A549 (cell line): ENCODE results near the gene NEAT1. TPM values are rescaled to one million over a fixed set of nuclear protein-coding genes. Genes with fewer than 3 reads are reported as not detected.

Experiments used
- ATAC-seq, 2 experiments: fragments of 200-7000 bp in 1 of 2; fragments of >200 bp in 1 of 2; cut with Nextera tagmentation in 1 of 2; cut with Tn5 transposase in 1 of 2; 3 replicates each; pipeline versions ENCODE4 v1.8.0 to v1.9.1; 2018 to 2020; ENCODE audit warnings: mild to moderate bottlenecking in 1 of 2, moderate library complexity in 1 of 2
- CTCF ChIA-PET: fragments of 300-600 bp; sonication (Branson Sonifier 250); formaldehyde crosslinking; extraction: SDS; loops from one replicate; lab custom pipeline; 2021; ENCODE audit warnings: antibody characterized with exemption, inconsistent platforms; lab: Yijun Ruan, JAX
- POLR2A ChIA-PET: fragments of 350-600 bp; formaldehyde crosslinking; extraction: SDS; loops from one replicate; lab custom pipeline; 2021; ENCODE audit warnings: antibody characterized with exemption, inconsistent platforms; lab: Yijun Ruan, JAX
- DNase-seq, 2 experiments: peaks; one replicate each; pipeline versions ENCODE4 v3.0.0 to v3.0.0-alpha.2; 2011 to 2016; ENCODE audit warnings: low read depth in 1 of 2, low spot score in 1 of 2
- FAIRE-seq: peaks from 2 replicates; lab custom pipeline; 2011; peaks lifted over from hg19 to GRCh38; lab: Jason Lieb, UNC
- H3K27ac ChIP-seq, 2 experiments: fragments of >200 bp; sonication (Bioruptor Twin); formaldehyde crosslinking; 3 replicates each; pipeline ENCODE4 v1.5.1; 2016 to 2017
- H3K4me1 ChIP-seq: fragments of >200 bp; sonication (Bioruptor Twin); formaldehyde crosslinking; 3 replicates; pipeline ENCODE4 v1.6.1; 2016
- H3K4me2 ChIP-seq: fragments of >200 bp; sonication (Bioruptor Twin); formaldehyde crosslinking; 3 replicates; pipeline ENCODE4 v1.6.1; 2016
- H3K4me3 ChIP-seq: fragments of >200 bp; sonication (Bioruptor Twin); formaldehyde crosslinking; 3 replicates; pipeline ENCODE4 v1.5.1; 2016
- H3K9me3 ChIP-seq: fragments of >200 bp; sonication (Bioruptor Twin); formaldehyde crosslinking; 3 replicates; pipeline ENCODE4 v1.6.1; 2016
- ATOH8 ChIP-seq: fragments of 250-450 bp; sonication (Bioruptor Pico); IDR thresholded peaks from 2 replicates; pipeline ENCODE4 v1.5.0; 2020; ENCODE audit warnings: low read depth, mild to moderate bottlenecking, moderate library complexity
- BCL3 ChIP-seq: fragments of >200 bp; sonication (Bioruptor Twin); formaldehyde crosslinking; IDR thresholded peaks from 3 replicates; pipeline ENCODE4 v1.6.1; 2016
- CBX8 ChIP-seq: fragments of 200-600 bp; sonication (generic); IDR thresholded peaks from 2 replicates; pipeline ENCODE4 v1.6.1; 2016
- CHD2 ChIP-seq: fragments of 150-350 bp; IDR thresholded peaks from 2 replicates; pipeline ENCODE4 v1.6.1; 2014; ENCODE audit warnings: low read length; ENCODE audit not compliant: partially characterized antibody
- CHD4 ChIP-seq: fragments of 200-600 bp; sonication (generic); IDR thresholded peaks from 2 replicates; pipeline ENCODE4 v1.6.1; 2016; ENCODE audit warnings: antibody characterized with exemption, mild to moderate bottlenecking, borderline replicate concordance
- E2F6 ChIP-seq: IDR thresholded peaks from 2 replicates; pipeline ENCODE4 v1.6.1; 2012; ENCODE audit warnings: low read depth, borderline replicate concordance
- EP300 ChIP-seq, 2 experiments: fragments of >200 bp; sonication (Bioruptor Twin); formaldehyde crosslinking; IDR thresholded peaks; 2 replicates in 1 of 2; 3 replicates in 1 of 2; pipeline ENCODE4 v1.6.1; 2016 to 2017
- FOSB ChIP-seq: fragments of 250-450 bp; sonication (Bioruptor Pico); IDR thresholded peaks from 2 replicates; pipeline ENCODE4 v1.5.0; 2020; ENCODE audit warnings: mild to moderate bottlenecking, moderate library complexity
- FOSL2 ChIP-seq, 2 experiments: fragments of 450-650 bp in 1 of 2; fragments of >200 bp in 1 of 2; sonication (Bioruptor Twin) in 1 of 2; formaldehyde crosslinking; IDR thresholded peaks; 2 replicates each; pipeline versions ENCODE4 v1.5.0 to v1.6.1; 2016 to 2020; ENCODE audit warnings: mild to moderate bottlenecking in 1 of 2, moderate library complexity in 1 of 2
- FOXS1 ChIP-seq: fragments of 250-450 bp; sonication (Bioruptor Pico); IDR thresholded peaks from 2 replicates; pipeline ENCODE4 v1.5.0; 2020; ENCODE audit warnings: mild to moderate bottlenecking, moderate library complexity
- GATA3 ChIP-seq: IDR thresholded peaks from 2 replicates; pipeline ENCODE4 v1.6.1; 2012; ENCODE audit warnings: borderline replicate concordance
- HDAC2 ChIP-seq: fragments of 200-600 bp; sonication (generic); IDR thresholded peaks from 2 replicates; pipeline ENCODE4 v1.6.1; 2016
- HES2 ChIP-seq: fragments of >200 bp; sonication (Bioruptor Twin); formaldehyde crosslinking; IDR thresholded peaks from 2 replicates; pipeline ENCODE4 v1.6.1; 2016
- JUNB ChIP-seq: fragments of >200 bp; sonication (Bioruptor Twin); formaldehyde crosslinking; IDR thresholded peaks from 2 replicates; pipeline ENCODE4 v1.6.1; 2016
- KDM5A ChIP-seq: fragments of 200-600 bp; sonication (generic); IDR thresholded peaks from 2 replicates; pipeline ENCODE4 v1.6.1; 2016; ENCODE audit warnings: antibody characterized with exemption, mild to moderate bottlenecking
- MAFK ChIP-seq: fragments of 450-650 bp; IDR thresholded peaks from 2 replicates; pipeline ENCODE4 v1.6.1; 2014; ENCODE audit not compliant: partially characterized antibody
- MAX ChIP-seq: IDR thresholded peaks from 2 replicates; pipeline ENCODE4 v1.6.1; 2012
- MYC ChIP-seq: IDR thresholded peaks from 2 replicates; pipeline ENCODE4 v1.6.1; 2012; ENCODE audit warnings: mild to moderate bottlenecking, inconsistent platforms, low read length, improper control_type of control experiment, borderline replicate concordance
- NR3C1 ChIP-seq: fragments of >200 bp; sonication (Bioruptor Twin); formaldehyde crosslinking; IDR thresholded peaks from 3 replicates; pipeline ENCODE4 v1.6.1; 2017
- PBX3 ChIP-seq: IDR thresholded peaks from 2 replicates; pipeline ENCODE4 v1.6.1; 2012
- POLR2A ChIP-seq: IDR thresholded peaks from 2 replicates; pipeline ENCODE4 v1.6.1; 2012; ENCODE audit warnings: mild to moderate bottlenecking, low read length
- POLR2AphosphoS2 ChIP-seq: conservative IDR thresholded peaks from 2 replicates; pipeline ENCODE4 v1.6.1; 2012; ENCODE audit warnings: low read length, improper control_type of control experiment, inconsistent platforms
- RAD21 ChIP-seq, 2 experiments: fragments of >200 bp in 1 of 2; sonication (Bioruptor Twin) in 1 of 2; formaldehyde crosslinking in 1 of 2; IDR thresholded peaks in 1 of 2; conservative IDR thresholded peaks in 1 of 2; 2 replicates in 1 of 2; 3 replicates in 1 of 2; pipeline ENCODE4 v1.6.1; 2012 to 2018; ENCODE audit warnings: inconsistent platforms in 1 of 2
- RARB ChIP-seq: fragments of 250-450 bp; sonication (Bioruptor Pico); IDR thresholded peaks from 2 replicates; pipeline ENCODE4 v1.8.0; 2021; ENCODE audit warnings: mild to moderate bottlenecking, moderate library complexity
- SMC3 ChIP-seq: fragments of >200 bp; sonication (Bioruptor Twin); formaldehyde crosslinking; IDR thresholded peaks from 3 replicates; pipeline ENCODE4 v1.6.1; 2018; ENCODE audit warnings: inconsistent platforms
- TFCP2L1 ChIP-seq: fragments of 250-450 bp; sonication (Bioruptor Pico); IDR thresholded peaks from 2 replicates; pipeline ENCODE4 v1.5.0; 2021; ENCODE audit warnings: mild to moderate bottlenecking
- TP53 ChIP-seq: fragments of 250-450 bp; sonication (Bioruptor Pico); IDR thresholded peaks from 2 replicates; pipeline ENCODE4 v1.5.0; 2021; ENCODE audit warnings: mild to moderate bottlenecking, moderate library complexity
- ZFP36 ChIP-seq: fragments of 450-650 bp; IDR thresholded peaks from 2 replicates; pipeline ENCODE4 v1.6.1; 2014; ENCODE audit warnings: borderline replicate concordance; ENCODE audit not compliant: partially characterized antibody
- ZNF302 ChIP-seq: fragments of 250-450 bp; sonication (Bioruptor Pico); IDR thresholded peaks from 2 replicates; pipeline ENCODE4 v1.9.0; 2021; ENCODE audit warnings: inconsistent platforms, mild to moderate bottlenecking, moderate library complexity
- WGBS: methylation state at CpG from one replicate; pipeline ENCODE4 v1.1.6; 2017; ENCODE audit errors: missing lambda C conversion rate; 5-methylcytosine and 5-hydroxymethylcytosine counted together
- polyA plus RNA-seq, 4 experiments: library from polyadenylated mRNA; depleted of rRNA in 3 of 4; stranded (reverse); fragments of >200 nt; fragmentation: RNase III in 1 of 4; extraction: RNeasy Plus Mini Kit Qiagen cat#74134 plus additional on column Dnase treatment in 1 of 4; gene quantifications; 2 replicates in 3 of 4; 3 replicates in 1 of 4; pipeline ENCODE4 v1.2.3, GENCODE V29; 2011 to 2017

The NEAT1 gene
- polyA plus RNA-seq, 2 of the 4 experiments (the other 2 are of a cell fraction): 314 to 1,223 TPM

GRCh38 chr11:65429068-65429681 is 6.6 kb downstream of the NEAT1 start:
- 5% methylated on average over 9 of the region's 9 CpGs for whole genome bisulfite sequencing
- ChIA-PET CTCF (interaction anchor here (0.5 to 1.8 kb wide), 3 partner anchors 76 to 85 kb away, joined by 3 to 7 read pairs (median 5); no protein-coding TSS in a partner anchor), POLR2A (interaction anchor here (1.0 to 17.5 kb wide), 8 partner anchors 11 to 74 kb away, joined by 3 to 756 read pairs (median 4); partner anchors contain the start of genes MALAT1 and NEAT1)
- peak overlapping the region; percentile 97 to 100 for H3K27ac ChIP-seq
- no peak for TF ChIP-seq HDAC2
- peak; percentile 94 for TF ChIP-seq TFCP2L1 (CRISPR knock-in tag)
- no peak for TF ChIP-seq FOSL2 (IDR thresholded peaks at IDR 0.05)
- TF ChIP-seq FOSL2 (CRISPR knock-in tag; IDR thresholded peaks at IDR 0.05): no peak; the same call in 1 of the 2 replicates
- peak; percentile 47 for TF ChIP-seq CHD2
- no peak for TF ChIP-seq CBX8
- 0 out of 2 replicates have a peak, but pooled peaks have one; percentile 18 for TF ChIP-seq MAX
- TF ChIP-seq POLR2AphosphoS2: peak; percentile 100
- no peak for TF ChIP-seq NR3C1
- TF ChIP-seq MAFK: no peak
- no peak for TF ChIP-seq EP300 (IDR thresholded peaks at IDR 0.05)
- TF ChIP-seq ATOH8: peak; percentile 63; the same call in 1 of the 2 replicates
- no peak for TF ChIP-seq JUNB
- no peak for TF ChIP-seq RAD21 (conservative IDR thresholded peaks at IDR 0.05 in 1 of 2, IDR thresholded peaks at IDR 0.05 in 1 of 2)
- peak; percentile 29; the same call in 1 of the 3 replicates for TF ChIP-seq BCL3
- TF ChIP-seq KDM5A: no peak
- no peak for TF ChIP-seq SMC3
- no peak for TF ChIP-seq FOXS1
- TF ChIP-seq RARB (CRISPR knock-in tag): peak; percentile 95
- no peak for TF ChIP-seq E2F6
- TF ChIP-seq ZFP36: no peak
- no peak for TF ChIP-seq PBX3
- peak; percentile 96 for TF ChIP-seq TP53 (CRISPR knock-in tag)
- TF ChIP-seq CHD4: no peak
- peak; percentile 90 for TF ChIP-seq FOSB (CRISPR knock-in tag)
- TF ChIP-seq GATA3: 0 out of 2 replicates have a peak, but pooled peaks have one; percentile 6
- TF ChIP-seq ZNF302 (CRISPR knock-in tag): no peak
- TF ChIP-seq HES2: no peak
- TF ChIP-seq MYC: peak; percentile 54; the same call in 1 of the 2 replicates
- TF ChIP-seq POLR2A: peak; percentile 69
- H3K4me1 ChIP-seq: peaks cover 48% of the 10 kb centered on the region
- H3K4me2 ChIP-seq: peak overlapping the region; percentile 89
- H3K9me3 ChIP-seq: no peaks in the 10 kb centered on the region
- FAIRE-seq (no peak), ATAC-seq (peak; percentile 5 to 9), DNase-seq (peak in 1 of 2 experiments; percentile 84)
- peak overlapping the region; percentile 95; the same call in 2 of the 3 replicates for H3K4me3 ChIP-seq
